Measurements from ENCODE around the gene APBA1. TPM values are rescaled to one million over a fixed set of nuclear protein-coding genes. Genes with fewer than 3 reads are reported as not detected.
"Not testable (repeated sequence)": the region's sequence is repeated elsewhere in the genome, so short reads cannot be mapped to it uniquely, and the experiment has no call there.

Gene APBA1
- total RNA-seq, 1 donor from 2014 or later, result 8.4 TPM

GRCh38 chr9:69600314-69601047, 71.7 kb downstream of the APBA1 start:
- Mint-ChIP-seq H3K4me1 (ENCODE audit: unreplicated experiment) (peaks cover 6% of the 10 kb centered on the region), H3K9me3 (ENCODE audit: unreplicated experiment) (no peaks in the 10 kb centered on the region), H3K27ac (ENCODE audit: unreplicated experiment) (no peak overlapping the region), H3K4me3 (ENCODE audit: unreplicated experiment) (no peak overlapping the region), H3K27me3 (ENCODE audit: unreplicated experiment) (no peaks in the 10 kb centered on the region), H3K36me3 (ENCODE audit: low read depth, unreplicated experiment) (no peaks in the 10 kb centered on the region)
- no peak for DNase-seq (ENCODE audit: low spot score)
- TF ChIP-seq, protein P1, sequence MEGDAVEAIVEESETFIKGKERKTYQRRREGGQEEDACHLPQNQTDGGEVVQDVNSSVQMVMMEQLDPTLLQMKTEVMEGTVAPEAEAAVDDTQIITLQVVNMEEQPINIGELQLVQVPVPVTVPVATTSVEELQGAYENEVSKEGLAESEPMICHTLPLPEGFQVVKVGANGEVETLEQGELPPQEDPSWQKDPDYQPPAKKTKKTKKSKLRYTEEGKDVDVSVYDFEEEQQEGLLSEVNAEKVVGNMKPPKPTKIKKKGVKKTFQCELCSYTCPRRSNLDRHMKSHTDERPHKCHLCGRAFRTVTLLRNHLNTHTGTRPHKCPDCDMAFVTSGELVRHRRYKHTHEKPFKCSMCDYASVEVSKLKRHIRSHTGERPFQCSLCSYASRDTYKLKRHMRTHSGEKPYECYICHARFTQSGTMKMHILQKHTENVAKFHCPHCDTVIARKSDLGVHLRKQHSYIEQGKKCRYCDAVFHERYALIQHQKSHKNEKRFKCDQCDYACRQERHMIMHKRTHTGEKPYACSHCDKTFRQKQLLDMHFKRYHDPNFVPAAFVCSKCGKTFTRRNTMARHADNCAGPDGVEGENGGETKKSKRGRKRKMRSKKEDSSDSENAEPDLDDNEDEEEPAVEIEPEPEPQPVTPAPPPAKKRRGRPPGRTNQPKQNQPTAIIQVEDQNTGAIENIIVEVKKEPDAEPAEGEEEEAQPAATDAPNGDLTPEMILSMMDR (IDR thresholded peaks at IDR 0.05; ENCODE audit: unreplicated experiment), result no peak

- H3K4me1 Mint-ChIP-seq (ENCODE audit: unreplicated experiment), result peaks cover 6% of the 10 kb centered on the region
- DNase-seq (ENCODE audit: low spot score), result no peak
Measured at GRCh38 chr9:69599232-69599971, 72.8 kb downstream of the APBA1 start.

GRCh38 chr9:69596906-69597305, 75.3 kb downstream of the APBA1 start:
- H3K4me3 Mint-ChIP-seq (ENCODE audit: unreplicated experiment); H3K36me3 Mint-ChIP-seq (ENCODE audit: low read depth, unreplicated experiment); H3K27ac Mint-ChIP-seq (ENCODE audit: unreplicated experiment); H3K27me3 Mint-ChIP-seq (ENCODE audit: unreplicated experiment); DNase-seq (ENCODE audit: low spot score); H3K9me3 Mint-ChIP-seq (ENCODE audit: unreplicated experiment); H3K4me1 Mint-ChIP-seq (ENCODE audit: unreplicated experiment): not testable (repeated sequence)

More at GRCh38 chr9:69599232-69599971, 72.8 kb downstream of the APBA1 start:
- no peaks in the 10 kb centered on the region for H3K9me3 Mint-ChIP-seq (ENCODE audit: unreplicated experiment)
- no peaks in the 10 kb centered on the region for H3K36me3 Mint-ChIP-seq (ENCODE audit: low read depth, unreplicated experiment)
- H3K27ac Mint-ChIP-seq (ENCODE audit: unreplicated experiment), result no peak overlapping the region
- TF ChIP-seq, protein P1 (IDR thresholded peaks at IDR 0.05; ENCODE audit: unreplicated experiment), result no peak
- no peak overlapping the region for H3K4me3 Mint-ChIP-seq (ENCODE audit: unreplicated experiment)
- no peaks in the 10 kb centered on the region for H3K27me3 Mint-ChIP-seq (ENCODE audit: unreplicated experiment)

DNA sequence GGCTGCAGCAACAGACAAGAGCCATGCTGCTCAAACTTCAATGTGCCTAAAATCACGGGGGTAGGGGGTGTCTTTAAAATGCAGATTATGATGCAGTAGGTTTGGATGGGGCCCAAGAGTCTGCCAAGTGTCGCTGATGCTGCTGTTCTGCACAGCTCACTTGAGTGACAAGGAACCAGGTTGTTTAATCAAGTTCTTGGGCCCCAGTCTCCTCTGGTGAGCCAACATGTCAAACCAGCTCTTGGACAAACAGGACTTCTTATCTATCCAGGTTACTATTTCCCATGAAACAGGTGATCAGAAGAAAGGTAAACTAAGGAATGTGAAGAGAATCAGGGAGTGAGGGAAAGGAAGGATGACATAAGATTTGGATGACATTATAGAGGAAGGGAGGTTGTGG, 78.0 kb downstream of the APBA1 start:
- H3K9me3 Mint-ChIP-seq (ENCODE audit: unreplicated experiment), result no peaks in the 10 kb centered on the region
- H3K4me1 Mint-ChIP-seq (ENCODE audit: unreplicated experiment), result peaks cover 4% of the 10 kb centered on the region
- no peaks in the 10 kb centered on the region for H3K27me3 Mint-ChIP-seq (ENCODE audit: unreplicated experiment)
- H3K36me3 Mint-ChIP-seq (ENCODE audit: low read depth, unreplicated experiment), result no peaks in the 10 kb centered on the region
- H3K27ac Mint-ChIP-seq (ENCODE audit: unreplicated experiment), result no peak overlapping the region
- no peak for DNase-seq (ENCODE audit: low spot score)
- no peak overlapping the region for H3K4me3 Mint-ChIP-seq (ENCODE audit: unreplicated experiment)
- TF ChIP-seq, protein P1 (IDR thresholded peaks at IDR 0.05; ENCODE audit: unreplicated experiment), result no peak

DNA sequence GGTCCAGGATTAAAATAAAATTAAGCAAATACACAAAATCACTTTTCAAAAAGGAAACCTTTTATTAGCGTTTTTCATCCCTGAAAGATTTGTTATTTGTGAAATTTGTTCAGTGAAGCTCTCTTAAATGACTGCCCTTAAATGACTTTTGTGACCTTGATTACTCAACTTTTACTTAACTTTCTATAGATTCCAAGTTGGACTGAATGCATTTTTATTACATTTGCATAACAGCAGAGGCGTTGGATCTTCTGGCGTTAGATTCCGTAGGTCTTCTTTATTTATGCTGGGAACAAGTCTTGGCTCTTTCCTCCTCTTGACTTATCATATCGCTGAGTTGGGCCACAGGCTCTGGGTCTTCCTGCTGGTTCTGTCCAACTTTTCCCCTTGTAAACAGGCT, 78.4 kb downstream of the APBA1 start:
- Mint-ChIP-seq H3K36me3 (ENCODE audit: low read depth, unreplicated experiment) (no peaks in the 10 kb centered on the region), H3K4me3 (ENCODE audit: unreplicated experiment) (no peak overlapping the region), H3K27ac (ENCODE audit: unreplicated experiment) (no peak overlapping the region), H3K9me3 (ENCODE audit: unreplicated experiment) (no peaks in the 10 kb centered on the region), H3K4me1 (ENCODE audit: unreplicated experiment) (peaks cover 4% of the 10 kb centered on the region), H3K27me3 (ENCODE audit: unreplicated experiment) (no peaks in the 10 kb centered on the region)
- no peak for DNase-seq (ENCODE audit: low spot score)
- TF ChIP-seq, protein P1 (IDR thresholded peaks at IDR 0.05; ENCODE audit: unreplicated experiment), result no peak

All from endothelial cell (in vitro differentiated cells).